COLO668 (cell line): ENCODE data around the gene PRKCE.

ENCODE experiments used
- DNase-seq: peaks from one replicate; lab custom pipeline; 2025; ENCODE audit not compliant: unreplicated experiment; lab: John Stamatoyannopoulos, UW

The PRKCE gene

GRCh38 chr2:45664635-45665261 lies 13.3 kb downstream of the PRKCE start:
- no peak for DNase-seq

- no peak for DNase-seq
These were observed 17.0 kb downstream of the PRKCE start for GRCh38 chr2:45668509-45668908.

- DNase-seq: no peak
These were observed 17.6 kb downstream of the PRKCE start for GRCh38 chr2:45669032-45669486.

- DNase-seq: no peak
These were observed 19.2 kb downstream of the PRKCE start for GRCh38 chr2:45670646-45671045.

GRCh38 chr2:45672138-45672537 lies 20.7 kb downstream of the PRKCE start:
- DNase-seq: no peak

GRCh38 chr2:45674035-45674816 lies 22.8 kb downstream of the PRKCE start:
- DNase-seq: no peak

- DNase-seq: peak; percentile 39
These were observed 23.9 kb downstream of the PRKCE start for GRCh38 chr2:45675263-45675812.

- DNase-seq: no peak
These were observed 24.6 kb downstream of the PRKCE start for GRCh38 chr2:45676088-45676487.

- no peak for DNase-seq
These were observed 27.4 kb downstream of the PRKCE start for GRCh38 chr2:45678791-45679348.

- DNase-seq: no peak
These were observed 29.0 kb downstream of the PRKCE start for GRCh38 chr2:45680351-45680967.

GRCh38 chr2:45681675-45682074 lies 30.2 kb downstream of the PRKCE start:
- DNase-seq: no peak

GRCh38 chr2:45683292-45683691 lies 31.8 kb downstream of the PRKCE start:
- no peak for DNase-seq

GRCh38 chr2:45684756-45685155 lies 33.3 kb downstream of the PRKCE start:
- no peak for DNase-seq

GRCh38 chr2:45685260-45685659 lies 33.8 kb downstream of the PRKCE start:
- no peak for DNase-seq

GRCh38 chr2:45687964-45688363 lies 36.5 kb downstream of the PRKCE start:
- no peak for DNase-seq

- no peak for DNase-seq
These were observed 37.2 kb downstream of the PRKCE start for GRCh38 chr2:45688479-45689298.

GRCh38 chr2:45690231-45690630 lies 38.8 kb downstream of the PRKCE start:
- DNase-seq: no peak

GRCh38 chr2:45691171-45691999 lies 39.9 kb downstream of the PRKCE start:
- DNase-seq: no peak

- DNase-seq: no peak
These were observed 41.1 kb downstream of the PRKCE start for GRCh38 chr2:45692566-45692965.
